H1 (cell line): ENCODE results near the gene PSMD3. TPM values are rescaled to one million over a fixed set of nuclear protein-coding genes. Genes with fewer than 3 reads are reported as not detected.
"Not testable (repeated sequence)": the region's sequence is repeated elsewhere in the genome, so short reads cannot be mapped to it uniquely, and the experiment has no call there.

Experiments used
- CTCF ChIA-PET: fragments of 300-600 bp; sonication (Branson Sonifier 250); formaldehyde crosslinking; loops from one replicate; lab custom pipeline; 2021; ENCODE audit not compliant: partially characterized antibody; lab: Charles Lee
- POLR2A ChIA-PET: fragments of 300-600 bp; sonication (Branson Sonifier 250); formaldehyde crosslinking; loops from one replicate; lab custom pipeline; 2021; ENCODE audit warnings: inconsistent platforms; ENCODE audit not compliant: partially characterized antibody; lab: Charles Lee
- DNase-seq, 2 experiments: peaks; one replicate each; pipeline versions ENCODE4 v3.0.0 to v3.0.0-alpha.2; 2010 to 2022; ENCODE audit warnings: low spot score in 2 of 2, low read depth in 1 of 2, mixed read lengths in 1 of 2
- FAIRE-seq: peaks from 2 replicates; lab custom pipeline; 2011; peaks lifted over from hg19 to GRCh38; lab: Jason Lieb, UNC
- H2AFZ ChIP-seq: 2 replicates; pipeline ENCODE4 v1.8.1; 2012; ENCODE audit warnings: low read length, inconsistent platforms
- H2AK5ac ChIP-seq: 2 replicates; pipeline ENCODE4 v1.6.1; 2013; ENCODE audit warnings: low read depth, low read length
- H2BK120ac ChIP-seq: replicated peaks from 2 replicates; pipeline ENCODE3; 2013; ENCODE audit warnings: low read depth, low read length, inconsistent platforms
- H2BK12ac ChIP-seq: 2 replicates; pipeline ENCODE4 v1.6.1; 2013; ENCODE audit warnings: low read depth, low read length
- H2BK15ac ChIP-seq: 2 replicates; pipeline ENCODE4 v1.6.1; 2013; ENCODE audit warnings: low read length
- H2BK20ac ChIP-seq: 2 replicates; pipeline ENCODE4 v1.6.1; 2013; ENCODE audit warnings: low read length
- H2BK5ac ChIP-seq: 2 replicates; pipeline ENCODE4 v1.6.1; 2013; ENCODE audit warnings: low read depth, low read length
- H3K14ac ChIP-seq: 2 replicates; pipeline ENCODE4 v1.6.1; 2013; ENCODE audit warnings: inconsistent platforms; ENCODE audit not compliant: insufficient read length
- H3K18ac ChIP-seq: 2 replicates; pipeline ENCODE4 v1.6.1; 2013; ENCODE audit warnings: low read length; ENCODE audit errors: extremely low read depth
- H3K23ac ChIP-seq: 2 replicates; pipeline ENCODE4 v1.6.1; 2013; ENCODE audit warnings: inconsistent platforms; ENCODE audit not compliant: insufficient read length
- H3K23me2 ChIP-seq: 2 replicates; pipeline ENCODE4 v1.6.1; 2013; ENCODE audit warnings: low read depth, low read length
- H3K27ac ChIP-seq: 2 replicates; pipeline ENCODE4 v1.6.1; 2011; ENCODE audit warnings: low read depth, low read length, inconsistent platforms
- H3K27me3 ChIP-seq, 4 experiments: replicated peaks in 1 of 4; 1 replicate in 1 of 4; 2 replicates in 3 of 4; pipeline versions ENCODE4 v1.6.1 to v1.8.1; 2011 to 2013; ENCODE audit warnings: low read length in 3 of 4, mild to moderate bottlenecking in 3 of 4, inconsistent platforms in 2 of 4, mixed read lengths in 2 of 4, moderate library complexity in 1 of 4; ENCODE audit not compliant: control insufficient read depth in 3 of 4, insufficient read depth in 3 of 4; ENCODE audit errors: extremely low read depth in 1 of 4
- H3K36me3 ChIP-seq, 4 experiments: 2 replicates each; pipeline versions ENCODE4 v1.6.1 to v1.8.1; 2011 to 2013; ENCODE audit warnings: mild to moderate bottlenecking in 4 of 4, low read length in 3 of 4, moderate library complexity in 2 of 4, control low read depth in 1 of 4, inconsistent platforms in 1 of 4; ENCODE audit not compliant: insufficient read depth in 4 of 4, control insufficient read depth in 2 of 4
- H3K4ac ChIP-seq: replicated peaks from 2 replicates; pipeline ENCODE3; 2013; ENCODE audit warnings: low read length, low read depth, mixed read lengths, inconsistent platforms; ENCODE audit not compliant: insufficient read length
- H3K4me1 ChIP-seq, 4 experiments: replicated peaks in 1 of 4; 1 replicate in 1 of 4; 2 replicates in 3 of 4; pipeline versions ENCODE4 v1.6.1 to v1.8.1; 2011 to 2013; ENCODE audit warnings: low read length in 3 of 4, inconsistent platforms in 2 of 4, mixed read lengths in 1 of 4; ENCODE audit not compliant: insufficient read depth in 4 of 4, control insufficient read depth in 3 of 4
- H3K4me2 ChIP-seq, 2 experiments: 2 replicates each; pipeline versions ENCODE4 v1.6.1 to v1.8.1; 2011 to 2013; ENCODE audit warnings: low read depth in 2 of 2, low read length in 2 of 2, control low read depth in 1 of 2, inconsistent platforms in 1 of 2, mild to moderate bottlenecking in 1 of 2; ENCODE audit not compliant: insufficient read depth in 1 of 2
- H3K4me3 ChIP-seq, 4 experiments: fragments of 200-600, 300-600 bp in 1 of 4; sonication (generic), shearing (Covaris generic), sonication (Bioruptor Twin) in 1 of 4; 2 replicates each; pipeline versions ENCODE4 v1.5.1 to v1.8.1; 2011 to 2016; ENCODE audit warnings: low read length in 4 of 4, low read depth in 3 of 4, control low read depth in 2 of 4, inconsistent platforms in 2 of 4, mild to moderate bottlenecking in 2 of 4, mixed read lengths in 1 of 4, moderate library complexity in 1 of 4; ENCODE audit not compliant: insufficient read depth in 2 of 4; ENCODE audit errors: extremely low read depth in 1 of 4
- H3K56ac ChIP-seq: replicated peaks from 2 replicates; pipeline ENCODE3; 2013; ENCODE audit warnings: low read depth, mild to moderate bottlenecking, mixed read lengths, low read length, inconsistent platforms; ENCODE audit not compliant: insufficient read length
- H3K79me1 ChIP-seq: 2 replicates; pipeline ENCODE4 v1.6.1; 2013; ENCODE audit warnings: low read depth, low read length, control low read depth
- H3K79me2 ChIP-seq, 2 experiments: 2 replicates each; pipeline versions ENCODE4 v1.6.1 to v1.8.1; 2012 to 2013; ENCODE audit warnings: low read length in 2 of 2, mild to moderate bottlenecking in 2 of 2, inconsistent platforms in 1 of 2; ENCODE audit not compliant: insufficient read depth in 2 of 2, control insufficient read depth in 1 of 2
- H3K9ac ChIP-seq, 4 experiments: replicated peaks in 1 of 4; 1 replicate in 1 of 4; 2 replicates in 3 of 4; pipeline versions ENCODE4 v1.6.1 to v1.8.1; 2011 to 2013; ENCODE audit warnings: low read depth in 3 of 4, low read length in 3 of 4, control low read depth in 2 of 4, mild to moderate bottlenecking in 2 of 4, moderate library complexity in 2 of 4, inconsistent platforms in 1 of 4; ENCODE audit errors: extremely low read depth in 1 of 4
- H3K9me3 ChIP-seq, 2 experiments: 2 replicates each; pipeline versions ENCODE4 v1.6.1 to v1.8.1; 2012 to 2013; ENCODE audit warnings: mild to moderate bottlenecking in 2 of 2, moderate library complexity in 2 of 2, control low read depth in 1 of 2, inconsistent platforms in 1 of 2, low read depth in 1 of 2, low read length in 1 of 2, mixed read lengths in 1 of 2; ENCODE audit not compliant: insufficient read depth in 2 of 2
- H4K20me1 ChIP-seq, 2 experiments: replicated peaks in 1 of 2; 2 replicates each; pipeline versions ENCODE3 to v1.8.1; 2011 to 2013; ENCODE audit warnings: inconsistent platforms in 2 of 2, low read length in 2 of 2, mild to moderate bottlenecking in 1 of 2; ENCODE audit not compliant: insufficient read depth in 2 of 2, control insufficient read depth in 1 of 2
- H4K5ac ChIP-seq: 2 replicates; pipeline ENCODE4 v1.6.1; 2013; ENCODE audit warnings: low read length, low read depth, mixed read lengths, inconsistent platforms; ENCODE audit not compliant: insufficient read length
- H4K8ac ChIP-seq: 2 replicates; pipeline ENCODE4 v1.8.0; 2013; ENCODE audit warnings: mild to moderate bottlenecking, moderate library complexity, low read length, inconsistent platforms; ENCODE audit not compliant: insufficient read depth; ENCODE audit errors: extremely low read depth
- H4K91ac ChIP-seq: replicated peaks from 2 replicates; pipeline ENCODE3; 2013; ENCODE audit warnings: low read length, mixed read lengths, inconsistent platforms; ENCODE audit not compliant: insufficient read length
- KDM1A ChIP-seq: fragments of 200-600, 300-600 bp; sonication (generic); IDR thresholded peaks from 2 replicates; pipeline ENCODE4 v1.7.1; 2016; ENCODE audit warnings: mild to moderate bottlenecking, low read length, borderline replicate concordance
- KDM5A ChIP-seq: fragments of 200-600 bp; IDR thresholded peaks from 2 replicates; pipeline ENCODE4 v1.7.1; 2012; ENCODE audit warnings: mild to moderate bottlenecking, low read length, inconsistent platforms, mixed read lengths
- NANOG ChIP-seq: IDR thresholded peaks from 2 replicates; pipeline ENCODE4 v1.6.1; 2011; ENCODE audit warnings: low read length, low read depth, mild to moderate bottlenecking, inconsistent platforms; ENCODE audit not compliant: insufficient read depth, poor library complexity, severe bottlenecking
- RBBP5 ChIP-seq: IDR thresholded peaks from 2 replicates; pipeline ENCODE4 v1.7.1; 2012; ENCODE audit warnings: low read depth, mild to moderate bottlenecking, inconsistent platforms, low read length, moderate library complexity, borderline replicate concordance
- TBP ChIP-seq: IDR thresholded peaks from 2 replicates; pipeline ENCODE4 v1.6.1; 2011; ENCODE audit warnings: low read depth, low read length, improper control_type of control experiment
- WGBS, 2 experiments: shearing (Covaris generic) in 1 of 2; methylation state at CpG; one replicate each; pipeline versions ENCODE4 v1.1.6 to v1.1.7; 2013 to 2015; ENCODE audit warnings: low lambda C conversion rate in 2 of 2, mixed read lengths in 2 of 2, inconsistent platforms in 1 of 2, low coverage in 1 of 2, missing lambda C conversion rate in 1 of 2; ENCODE audit not compliant: insufficient replicate concordance in 2 of 2, insufficient coverage in 1 of 2, insufficient read length in 1 of 2; ENCODE audit errors: extremely low coverage in 1 of 2, missing lambda C conversion rate in 1 of 2; 5-methylcytosine and 5-hydroxymethylcytosine counted together
- polyA plus RNA-seq, 7 experiments: library from polyadenylated mRNA; depleted of rRNA in 3 of 7; stranded (reverse) in 5 of 7; unstranded in 2 of 7; fragments of >200 nt in 5 of 7; fragments of 200-250 nt in 2 of 7; gene quantifications; 1 replicate in 5 of 7; 2 replicates in 1 of 7; 4 replicates in 1 of 7; pipeline versions ENCODE4 v1.2.1 to v1.2.3, GENCODE V29; 2011 to 2013; ENCODE audit warnings: missing spikeins in 2 of 7, mixed read lengths in 2 of 7
- total RNA-seq: library from RNA; stranded (reverse); fragmentation: NEBNext Ultra II Directional; extraction: Animal tissue kit (Norgen Biotek cat#: 25700); gene quantifications from 2 replicates; pipeline ENCODE4 v1.2.1, GENCODE V29; 2021
- TF ChIP-seq, protein P1 (sequence below): IDR thresholded peaks from 2 replicates; pipeline ENCODE4 v1.6.1; 2012; ENCODE audit warnings: inconsistent platforms
- TF ChIP-seq, protein P2 (sequence below), 3 experiments: IDR thresholded peaks; 1 replicate in 2 of 3; 2 replicates in 1 of 3; pipeline versions ENCODE4 v1.5.1 to v1.6.1; 2011; ENCODE audit warnings: low read length in 3 of 3, mild to moderate bottlenecking in 3 of 3, inconsistent platforms in 2 of 3, low read depth in 1 of 3, moderate library complexity in 1 of 3; ENCODE audit not compliant: insufficient read depth in 1 of 3; ENCODE audit errors: control extremely low read depth in 1 of 3

The PSMD3 gene
- total and polyA plus RNA-seq, 2 of the 8 experiments (the other 6 are each of a cell fraction or from before 2014, with no cell fraction given), result 151 to 198 TPM

DNA sequence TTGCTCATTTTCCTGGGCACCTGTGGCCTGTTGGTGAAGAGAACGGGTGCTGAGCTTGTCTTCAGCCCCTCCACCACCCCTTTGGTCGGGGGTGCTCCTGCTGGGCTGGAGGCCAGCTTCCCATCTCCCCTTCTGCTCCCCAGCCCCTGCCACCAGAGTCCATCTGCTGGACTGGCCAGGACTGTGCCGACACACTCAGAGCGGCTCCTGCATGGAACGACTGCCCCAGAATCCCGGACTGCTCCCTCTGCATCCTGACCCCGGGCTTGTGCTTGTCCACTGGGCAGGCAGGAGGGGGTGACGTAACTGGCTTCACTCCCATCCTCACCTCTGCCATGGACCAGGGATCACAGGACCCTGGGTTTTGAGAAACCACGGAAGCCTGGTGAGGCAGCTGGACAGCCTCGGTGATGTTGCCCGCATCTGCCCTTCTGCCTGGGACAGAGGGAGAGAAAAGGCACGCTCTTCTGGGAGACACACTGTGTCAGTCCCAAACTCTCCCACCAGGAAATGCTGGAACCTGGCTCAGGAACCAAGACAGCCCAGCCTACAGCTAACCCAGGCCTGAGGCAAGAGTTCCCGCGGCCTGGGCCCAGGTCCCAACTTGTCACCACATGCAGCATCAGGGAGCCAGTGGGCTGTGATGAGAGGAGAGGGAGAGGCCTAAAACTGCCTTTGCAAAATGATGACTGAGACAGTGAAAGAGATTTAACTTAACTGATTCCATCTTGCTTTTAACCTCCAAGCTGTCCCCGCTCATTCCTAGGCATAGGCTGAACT is 33.9 kb upstream of the PSMD3 start (continued):
- TF ChIP-seq, protein P1, sequence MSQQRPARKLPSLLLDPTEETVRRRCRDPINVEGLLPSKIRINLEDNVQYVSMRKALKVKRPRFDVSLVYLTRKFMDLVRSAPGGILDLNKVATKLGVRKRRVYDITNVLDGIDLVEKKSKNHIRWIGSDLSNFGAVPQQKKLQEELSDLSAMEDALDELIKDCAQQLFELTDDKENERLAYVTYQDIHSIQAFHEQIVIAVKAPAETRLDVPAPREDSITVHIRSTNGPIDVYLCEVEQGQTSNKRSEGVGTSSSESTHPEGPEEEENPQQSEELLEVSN, result no peak
- no peak for TF ChIP-seq NANOG
- TF ChIP-seq KDM1A, result no peak
- TF ChIP-seq TBP, result no peak
- no peak for TF ChIP-seq KDM5A
- TF ChIP-seq, protein P2, sequence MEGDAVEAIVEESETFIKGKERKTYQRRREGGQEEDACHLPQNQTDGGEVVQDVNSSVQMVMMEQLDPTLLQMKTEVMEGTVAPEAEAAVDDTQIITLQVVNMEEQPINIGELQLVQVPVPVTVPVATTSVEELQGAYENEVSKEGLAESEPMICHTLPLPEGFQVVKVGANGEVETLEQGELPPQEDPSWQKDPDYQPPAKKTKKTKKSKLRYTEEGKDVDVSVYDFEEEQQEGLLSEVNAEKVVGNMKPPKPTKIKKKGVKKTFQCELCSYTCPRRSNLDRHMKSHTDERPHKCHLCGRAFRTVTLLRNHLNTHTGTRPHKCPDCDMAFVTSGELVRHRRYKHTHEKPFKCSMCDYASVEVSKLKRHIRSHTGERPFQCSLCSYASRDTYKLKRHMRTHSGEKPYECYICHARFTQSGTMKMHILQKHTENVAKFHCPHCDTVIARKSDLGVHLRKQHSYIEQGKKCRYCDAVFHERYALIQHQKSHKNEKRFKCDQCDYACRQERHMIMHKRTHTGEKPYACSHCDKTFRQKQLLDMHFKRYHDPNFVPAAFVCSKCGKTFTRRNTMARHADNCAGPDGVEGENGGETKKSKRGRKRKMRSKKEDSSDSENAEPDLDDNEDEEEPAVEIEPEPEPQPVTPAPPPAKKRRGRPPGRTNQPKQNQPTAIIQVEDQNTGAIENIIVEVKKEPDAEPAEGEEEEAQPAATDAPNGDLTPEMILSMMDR (IDR thresholded peaks at IDR 0.05; ENCODE audit: control extremely low read depth in 1 of 3, insufficient read depth in 1 of 3, low read depth in 1 of 3, low read length in 3 of 3), result no peak
- TF ChIP-seq RBBP5, result no peak

DNA sequence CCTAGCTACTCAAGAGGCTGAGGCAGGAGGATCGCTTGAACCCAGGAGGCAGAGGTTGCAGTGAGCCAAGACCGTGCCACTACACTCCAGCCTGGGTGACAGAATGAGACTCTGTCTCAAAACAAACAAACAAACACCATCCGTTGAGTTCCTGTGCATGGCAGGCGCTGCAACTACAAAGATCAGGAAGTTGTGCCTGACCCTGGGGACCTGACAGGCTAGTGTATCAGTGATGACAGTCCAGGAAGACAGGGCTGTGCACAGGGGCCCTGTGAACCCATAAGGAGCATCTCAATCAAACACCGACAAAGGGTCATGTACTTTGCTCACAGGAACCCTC is 32.1 kb upstream of the PSMD3 start:
- WGBS, 2 experiments, result 93% methylated on average over 5 of the region's 5 CpGs; no CpG with 5 or more reads in 1 of the 2 experiments
- CTCF ChIA-PET, result interaction anchor here (0.6 to 5.9 kb wide), 5 partner anchors 10 to 328 kb away, joined by 3 to 28 read pairs (median 5); no protein-coding TSS in a partner anchor

More for the DNA sequence above, 32.1 kb upstream of the PSMD3 start:
- H2BK15ac ChIP-seq, H3K4me2 ChIP-seq, H4K91ac ChIP-seq, H3K9ac ChIP-seq, H2BK20ac ChIP-seq, H2AFZ ChIP-seq, H3K36me3 ChIP-seq, H3K79me1 ChIP-seq, H2BK5ac ChIP-seq, H3K27ac ChIP-seq, H3K4me3 ChIP-seq, H4K5ac ChIP-seq, H4K20me1 ChIP-seq, POLR2A ChIA-PET, H3K18ac ChIP-seq, H3K4ac ChIP-seq, H3K9me3 ChIP-seq, H4K8ac ChIP-seq, H2BK120ac ChIP-seq, H3K27me3 ChIP-seq, H3K14ac ChIP-seq, H3K23me2 ChIP-seq, H3K23ac ChIP-seq, H2BK12ac ChIP-seq, H2AK5ac ChIP-seq, H3K79me2 ChIP-seq, H3K56ac ChIP-seq, FAIRE-seq, DNase-seq: not testable (repeated sequence)
- H3K4me1 ChIP-seq, result peaks cover 0 to 11% (median 7%) of the 10 kb centered on the region in 4 experiments; a peak in 6 of 7 replicates
